Pulmonary artery endothelial cell (primary cell): Measurements from ENCODE around the gene ORAI3. TPM values are rescaled to one million over a fixed set of nuclear protein-coding genes. Genes with fewer than 3 reads are reported as not detected.

Experiments used
- DNase-seq: peaks from one replicate; pipeline ENCODE4 v3.0.0-alpha.2; 2011; ENCODE audit warnings: low read depth, low spot score
- total RNA-seq: library from RNA; depleted of rRNA; stranded (reverse); fragments of >200 nt; gene quantifications from 2 replicates; pipeline ENCODE4 v1.2.3, GENCODE V29; 2014

ORAI3 gene
- total RNA-seq, result 12.4 and 19.5 TPM in 2 replicates

DNA sequence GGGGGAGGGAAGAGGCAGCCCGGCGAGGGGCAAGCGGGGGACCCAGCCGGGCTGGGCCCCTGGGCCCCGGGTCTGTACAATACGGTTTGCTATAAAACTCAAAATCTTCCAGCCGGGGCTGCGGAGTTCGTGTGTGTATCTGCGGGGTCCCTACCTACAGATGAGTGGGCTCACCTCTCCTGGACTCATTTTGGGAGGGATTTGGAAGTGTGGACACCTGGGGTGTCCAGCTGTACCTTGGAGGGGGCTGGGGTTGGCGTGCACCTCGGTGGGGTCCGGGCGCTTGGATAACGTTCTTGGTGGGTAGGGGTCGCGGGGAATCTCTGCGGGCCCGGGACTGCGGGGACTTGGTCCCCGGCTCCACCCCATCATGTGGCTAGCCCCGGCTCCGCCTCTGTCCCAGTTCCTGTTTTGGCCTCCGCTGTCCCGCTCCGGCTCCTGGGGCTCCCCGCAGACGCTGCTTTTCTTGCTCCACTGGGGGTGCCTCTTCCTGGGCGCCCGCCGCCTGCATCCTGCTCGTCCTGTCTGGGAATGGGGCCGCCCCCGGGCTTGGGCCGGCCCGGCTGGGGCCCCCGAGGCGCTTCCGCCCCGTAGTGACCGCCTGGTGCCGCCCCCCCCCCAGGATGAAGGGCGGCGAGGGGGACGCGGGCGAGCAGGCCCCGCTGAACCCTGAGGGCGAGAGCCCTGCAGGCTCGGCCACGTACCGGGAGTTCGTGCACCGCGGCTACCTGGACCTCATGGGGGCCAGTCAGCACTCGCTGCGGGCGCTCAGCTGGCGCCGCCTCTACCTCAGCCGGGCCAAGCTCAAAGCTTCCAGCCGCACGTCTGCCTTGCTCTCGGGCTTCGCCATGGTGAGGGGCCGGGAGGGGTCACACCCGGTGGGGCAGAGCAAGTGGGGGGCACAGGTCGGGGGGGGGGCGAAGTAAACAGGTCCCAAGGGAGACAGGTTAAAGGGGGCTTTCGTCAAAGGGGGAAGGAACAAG, at the start of gene ORAI3:
Gene ORAI3, plus strand, starts transcription at position 402 of the 983 bp plus-strand sequence. Its CDS starts 222 bp downstream, at position 624.
- no peak for DNase-seq

DNA sequence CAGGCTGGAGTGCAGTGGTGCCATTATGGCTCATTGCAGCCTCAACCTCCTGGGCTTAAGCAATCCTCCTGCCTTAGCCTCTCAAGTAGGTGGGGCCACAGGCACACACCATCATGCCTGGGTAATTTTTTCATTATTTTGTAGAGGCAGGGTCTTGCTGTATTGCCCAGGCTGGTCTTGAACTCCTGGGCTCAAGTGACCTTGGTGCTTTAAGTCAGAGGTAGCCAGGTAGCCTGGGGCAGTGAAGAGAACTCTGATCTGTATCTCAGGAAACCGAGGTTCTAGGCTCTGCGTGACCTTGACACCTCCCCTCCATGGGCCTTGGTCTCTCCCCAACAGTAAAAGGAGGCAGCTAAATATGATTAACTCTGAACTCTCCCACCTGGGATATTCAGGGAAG, 49.1 kb upstream of the ORAI3 start:
- no peak for DNase-seq

DNA sequence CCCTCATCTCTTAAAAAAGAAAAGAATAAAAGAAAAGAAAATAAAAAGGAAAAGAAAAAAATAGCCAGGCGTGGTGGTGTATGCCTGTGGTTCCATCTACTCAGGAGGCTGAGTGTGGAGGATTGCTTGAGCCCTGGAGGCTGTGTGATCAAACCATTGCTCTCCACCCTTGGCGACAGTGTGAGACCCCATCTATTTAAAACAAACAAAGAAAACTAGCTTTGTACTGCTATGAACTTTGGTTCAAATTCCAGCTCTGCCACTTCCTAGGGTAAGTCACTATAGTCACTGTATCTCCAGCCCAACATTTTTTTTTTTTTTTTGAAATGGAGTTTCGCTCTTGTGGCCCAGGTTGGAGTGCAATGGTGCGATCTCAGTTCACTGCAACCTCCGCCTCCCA, 48.3 kb upstream of the ORAI3 start:
- no peak for DNase-seq

DNA sequence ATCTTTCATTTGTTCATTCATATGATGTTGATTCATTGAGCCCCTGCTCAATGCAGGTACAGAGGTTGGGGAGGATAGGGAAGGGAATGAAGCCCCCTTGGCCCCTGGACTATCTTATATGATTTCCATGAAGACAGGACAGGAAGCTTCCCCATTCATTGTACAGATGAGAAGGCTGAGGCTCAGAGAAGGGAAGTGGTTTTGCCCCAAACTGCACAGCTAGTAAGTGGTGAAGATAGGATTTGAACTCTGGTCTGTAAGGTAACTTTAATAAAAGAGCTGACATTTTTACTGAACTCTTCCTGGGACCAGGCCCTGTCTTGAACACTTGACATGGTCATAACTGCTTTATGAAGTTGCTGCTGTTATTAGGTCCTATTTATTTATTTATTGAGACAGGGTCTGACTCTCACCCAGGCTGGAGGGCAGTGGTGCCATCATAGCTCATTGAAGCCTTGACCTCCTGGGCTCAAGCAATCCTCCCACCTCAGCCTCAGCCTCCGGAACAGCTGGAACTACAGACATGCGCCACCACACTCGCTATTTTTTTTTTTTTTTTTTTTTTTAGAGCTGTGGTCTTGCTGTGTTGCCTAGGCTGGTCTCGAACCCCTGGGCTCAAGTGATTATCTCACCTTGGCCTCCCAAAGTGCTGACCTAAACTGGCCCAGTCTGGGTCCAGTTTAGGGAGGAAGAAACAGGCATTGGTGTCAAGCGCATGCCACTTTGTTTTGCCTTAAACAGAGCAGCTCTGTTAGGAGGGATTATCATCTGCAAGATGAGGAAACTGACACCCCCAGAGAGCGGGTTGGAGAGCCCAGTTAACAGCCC, 47.5 kb upstream of the ORAI3 start:
- DNase-seq, result no peak

DNA sequence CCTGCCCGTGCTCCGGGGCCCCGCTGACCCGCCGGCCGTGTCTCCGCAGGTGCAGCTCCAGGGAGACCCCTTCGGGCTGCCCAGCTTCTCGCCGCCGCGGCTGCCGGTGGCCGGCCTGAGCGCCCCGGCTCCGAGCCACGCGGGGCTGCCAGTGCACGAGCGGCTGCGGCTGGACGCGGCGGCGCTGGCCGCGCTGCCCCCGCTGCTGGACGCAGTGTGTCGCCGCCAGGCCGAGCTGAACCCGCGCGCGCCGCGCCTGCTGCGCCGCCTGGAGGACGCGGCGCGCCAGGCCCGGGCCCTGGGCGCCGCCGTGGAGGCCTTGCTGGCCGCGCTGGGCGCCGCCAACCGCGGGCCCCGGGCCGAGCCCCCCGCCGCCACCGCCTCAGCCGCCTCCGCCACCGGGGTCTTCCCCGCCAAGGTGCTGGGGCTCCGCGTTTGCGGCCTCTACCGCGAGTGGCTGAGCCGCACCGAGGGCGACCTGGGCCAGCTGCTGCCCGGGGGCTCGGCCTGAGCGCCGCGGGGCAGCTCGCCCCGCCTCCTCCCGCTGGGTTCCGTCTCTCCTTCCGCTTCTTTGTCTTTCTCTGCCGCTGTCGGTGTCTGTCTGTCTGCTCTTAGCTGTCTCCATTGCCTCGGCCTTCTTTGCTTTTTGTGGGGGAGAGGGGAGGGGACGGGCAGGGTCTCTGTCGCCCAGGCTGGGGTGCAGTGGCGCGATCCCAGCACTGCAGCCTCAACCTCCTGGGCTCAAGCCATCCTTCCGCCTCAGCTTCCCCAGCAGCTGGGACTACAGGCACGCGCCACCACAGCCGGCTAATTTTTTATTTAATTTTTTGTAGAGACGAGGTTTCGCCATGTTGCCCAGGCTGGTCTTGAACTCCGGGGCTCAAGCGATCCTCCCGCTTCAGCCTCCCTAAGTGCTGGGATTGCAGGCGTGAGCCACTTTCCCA, 46.6 kb upstream of the ORAI3 start:
- DNase-seq, result no peak

DNA sequence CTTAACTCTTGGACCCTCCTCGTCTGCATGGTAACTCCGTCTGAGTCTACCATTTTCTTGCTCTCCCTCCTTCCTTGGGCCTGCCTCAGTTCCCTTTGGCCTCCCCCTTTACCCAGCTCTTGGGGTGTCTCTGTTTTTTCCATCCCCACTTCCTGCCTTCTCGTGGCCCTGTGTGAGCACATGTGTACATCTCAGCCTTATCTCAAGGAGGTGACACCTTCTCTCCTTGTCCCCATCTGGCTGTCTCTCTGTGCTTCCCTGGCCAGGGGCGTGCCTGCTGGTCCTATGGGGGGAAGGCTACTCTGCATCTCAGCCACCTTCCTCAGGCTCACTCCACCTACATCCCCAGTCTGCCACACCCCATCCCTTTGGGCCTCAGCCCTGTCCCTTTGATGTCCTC, 45.9 kb upstream of the ORAI3 start:
- no peak for DNase-seq

DNA sequence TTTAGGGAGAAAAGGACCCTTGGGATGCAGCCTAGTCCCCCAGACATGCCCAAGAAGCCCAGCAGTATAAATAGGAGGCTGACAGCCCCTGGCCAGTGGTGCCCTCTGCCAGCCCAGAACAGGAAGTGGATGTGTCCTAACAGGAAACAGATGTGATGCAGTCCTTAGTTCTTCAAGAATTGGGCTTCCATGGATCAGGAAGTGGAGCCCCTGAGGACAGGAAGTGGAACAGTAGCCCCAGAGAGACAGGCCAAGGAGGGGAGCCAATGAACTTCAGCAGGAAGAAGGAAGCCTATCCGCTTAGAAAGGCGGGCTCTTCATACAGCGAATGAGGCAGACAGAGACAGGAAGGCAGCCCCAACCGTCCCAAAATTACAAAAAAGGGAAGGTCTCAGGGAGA, 45.3 kb upstream of the ORAI3 start:
- peak; percentile 60 for DNase-seq

DNA sequence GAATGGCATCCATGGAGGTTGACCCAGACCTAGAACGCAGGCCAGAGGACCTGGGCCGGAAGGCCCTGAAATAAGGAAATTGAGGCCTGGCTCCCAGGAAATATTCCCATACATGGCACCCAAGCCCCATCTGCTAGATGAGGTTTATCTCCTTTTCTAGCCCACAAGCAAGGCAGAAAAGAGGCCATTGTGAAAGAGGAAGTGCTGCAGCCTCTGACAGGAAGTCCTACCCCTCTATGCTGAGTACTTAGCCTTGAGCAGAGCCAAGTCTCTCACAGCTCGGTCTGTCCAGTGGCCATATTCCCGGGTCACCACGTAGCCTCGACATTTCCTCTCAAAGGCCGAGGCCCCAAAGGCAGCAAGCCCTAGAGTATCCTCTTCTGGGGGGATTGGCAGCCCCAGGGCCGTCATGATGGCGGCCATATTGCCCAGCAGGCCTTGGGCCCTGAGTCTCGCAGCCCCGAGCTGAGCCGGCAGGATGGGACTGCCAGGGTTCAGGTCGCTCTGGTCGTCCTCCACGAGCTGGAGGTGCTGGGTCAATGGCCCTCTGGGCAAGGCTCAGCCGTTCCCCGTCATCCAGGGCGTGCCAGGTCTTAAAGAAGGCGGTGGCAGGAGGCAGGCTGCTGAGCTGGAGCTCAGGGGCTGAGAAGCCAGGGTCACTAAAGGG, 44.6 kb upstream of the ORAI3 start:
- DNase-seq, result no peak

DNA sequence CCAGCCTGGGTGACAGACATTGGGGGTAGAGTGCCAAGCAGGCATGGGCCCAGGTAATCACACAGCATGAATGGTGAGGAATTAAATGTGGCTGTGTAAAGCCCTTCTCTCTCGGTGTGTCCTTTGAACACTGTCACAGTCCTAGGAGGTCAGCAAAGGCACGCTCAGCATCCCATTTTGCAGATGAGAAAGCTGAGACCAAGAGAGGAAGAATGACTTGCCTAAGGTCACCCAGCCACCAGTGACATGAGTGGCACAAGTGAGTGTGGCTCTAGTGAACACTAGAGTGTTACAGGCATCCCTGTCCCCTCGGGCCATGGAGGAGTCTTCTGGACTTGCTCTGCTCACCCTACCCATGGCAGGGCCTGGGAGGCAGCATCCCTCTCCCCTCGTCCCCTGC, 41.8 kb upstream of the ORAI3 start:
- DNase-seq, result no peak

DNA sequence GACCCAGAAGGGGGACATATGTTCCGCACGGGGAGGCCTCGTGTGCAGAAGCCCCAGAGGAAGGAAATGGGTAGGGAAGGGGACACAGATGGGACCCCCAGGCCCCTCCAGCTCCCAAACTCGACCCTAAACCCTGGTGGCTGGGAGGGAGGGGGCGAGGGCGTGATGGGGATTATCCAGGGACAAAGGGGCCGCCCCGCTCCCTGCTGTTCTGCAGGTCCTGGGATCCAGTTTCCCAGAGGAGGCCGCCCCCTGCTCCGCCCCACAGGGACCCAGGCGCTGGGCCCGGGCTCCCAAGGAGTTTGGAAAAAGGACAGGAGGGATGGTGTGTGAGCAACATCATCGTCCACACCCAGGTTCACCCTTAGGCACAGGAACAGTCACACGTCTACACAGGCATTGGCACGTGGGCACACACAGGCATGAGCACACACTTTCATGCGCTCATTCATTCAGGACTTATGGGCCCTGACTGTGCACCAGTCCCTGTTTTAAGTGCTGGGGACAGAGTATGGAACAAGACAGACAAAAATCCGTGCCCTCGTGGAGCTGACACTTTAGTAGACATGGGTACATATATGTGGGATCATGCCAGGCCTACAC, 38.3 kb upstream of the ORAI3 start:
- no peak for DNase-seq

DNA sequence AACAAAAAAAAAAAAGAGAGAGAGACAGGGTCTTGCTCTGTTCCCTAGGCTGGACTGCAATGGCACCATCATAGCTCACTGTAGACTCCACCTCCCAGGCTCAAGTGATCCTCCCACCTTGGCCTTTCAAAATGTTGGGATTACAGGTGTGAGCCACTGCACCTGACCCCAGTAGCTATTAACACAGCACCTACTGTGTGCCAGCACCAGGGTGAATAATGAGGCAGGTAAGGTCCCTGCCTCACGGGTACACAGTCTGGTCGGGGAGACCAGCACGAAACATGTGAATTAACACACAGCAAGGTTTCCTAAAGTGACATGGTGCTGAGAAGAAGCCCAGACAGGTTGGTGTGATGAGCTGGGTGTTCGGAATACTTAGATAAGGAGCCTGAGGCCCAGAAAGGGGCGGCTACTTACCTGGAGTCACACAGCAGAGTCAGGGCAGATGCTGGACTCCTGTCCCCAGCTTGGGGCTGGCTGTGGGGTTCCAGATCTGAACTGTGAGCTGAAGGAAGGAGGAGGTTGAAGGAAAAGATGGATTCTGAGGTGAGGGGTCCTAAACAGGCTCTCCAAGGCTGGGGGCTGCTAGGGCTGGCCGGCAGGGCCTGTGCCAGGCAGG, 36.0 kb upstream of the ORAI3 start:
- DNase-seq, result no peak

DNA sequence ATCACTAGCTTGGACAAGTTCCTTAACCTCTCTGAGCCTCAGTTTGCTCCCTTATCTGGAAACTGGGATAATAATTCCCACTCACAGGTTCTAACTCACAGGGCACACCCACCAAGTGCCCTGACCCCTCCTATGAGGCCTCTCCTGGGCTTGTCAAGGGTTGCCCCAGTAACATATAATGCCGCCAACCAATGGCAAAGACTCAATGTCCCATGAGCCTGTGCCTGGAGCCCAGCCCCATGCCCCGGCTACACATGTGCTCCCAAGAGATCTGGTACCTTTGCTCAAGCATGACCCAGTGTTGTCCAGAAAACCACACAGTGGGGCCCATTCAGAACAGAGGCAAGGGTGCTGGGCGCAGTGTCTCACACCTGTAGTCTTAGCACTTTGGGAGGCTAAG, 34.0 kb upstream of the ORAI3 start:
- no peak for DNase-seq

DNA sequence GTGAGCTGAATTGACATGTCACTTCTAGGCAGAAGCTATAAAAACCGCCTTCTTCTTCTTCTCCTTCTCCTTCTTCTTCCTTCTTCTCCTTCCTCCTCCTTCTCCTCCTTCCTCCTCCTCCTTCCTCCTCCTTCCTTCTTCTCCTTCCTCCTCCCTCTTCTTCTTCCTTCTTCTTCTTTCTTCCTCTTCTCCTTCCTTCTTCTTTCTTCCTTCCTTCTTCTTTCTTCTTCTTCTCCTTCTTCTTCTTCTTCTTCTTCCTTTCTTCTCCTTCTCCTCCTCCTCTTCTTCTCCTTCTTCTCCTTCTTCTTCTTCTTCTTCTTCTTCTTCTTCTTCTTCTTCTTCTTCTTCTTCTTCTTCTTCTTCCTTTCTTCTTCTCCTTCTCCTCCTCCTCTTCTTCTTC, 30.3 kb upstream of the ORAI3 start:
- DNase-seq, result no peak

DNA sequence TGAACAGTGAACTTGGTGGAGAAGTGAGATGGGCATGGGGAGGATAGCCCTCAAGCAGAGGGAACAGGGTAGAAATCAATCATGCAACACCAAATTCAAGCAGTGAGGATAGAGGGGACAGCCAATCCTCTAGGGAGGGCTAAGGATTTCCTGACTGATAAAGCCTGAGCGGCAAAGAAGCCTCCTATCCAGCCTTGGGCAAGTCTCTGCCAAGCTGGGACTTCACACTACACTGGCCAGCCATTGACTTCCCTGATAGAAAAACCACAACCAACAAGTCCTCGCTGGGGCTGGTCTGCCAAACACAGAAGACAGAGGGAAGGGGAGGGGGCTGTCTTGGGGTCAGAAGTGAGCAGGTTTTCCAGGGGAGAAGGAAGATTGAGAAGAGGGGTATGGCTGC, 28.0 kb upstream of the ORAI3 start:
- DNase-seq, result no peak

DNA sequence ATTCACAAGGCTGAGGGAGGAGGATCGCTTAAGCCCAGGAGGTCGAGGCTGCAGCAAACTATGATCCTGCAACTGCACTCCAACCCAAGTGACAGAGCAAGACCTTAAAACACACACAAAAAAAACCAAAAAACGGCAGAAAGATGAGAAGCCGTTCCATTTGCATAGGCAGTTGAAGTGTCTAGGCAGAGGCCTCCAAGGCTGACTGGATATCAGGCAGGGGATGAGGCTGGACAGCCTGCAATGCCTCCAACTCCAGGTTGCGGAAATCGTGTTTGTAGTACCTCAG, 27.5 kb upstream of the ORAI3 start:
- DNase-seq, result no peak

DNA sequence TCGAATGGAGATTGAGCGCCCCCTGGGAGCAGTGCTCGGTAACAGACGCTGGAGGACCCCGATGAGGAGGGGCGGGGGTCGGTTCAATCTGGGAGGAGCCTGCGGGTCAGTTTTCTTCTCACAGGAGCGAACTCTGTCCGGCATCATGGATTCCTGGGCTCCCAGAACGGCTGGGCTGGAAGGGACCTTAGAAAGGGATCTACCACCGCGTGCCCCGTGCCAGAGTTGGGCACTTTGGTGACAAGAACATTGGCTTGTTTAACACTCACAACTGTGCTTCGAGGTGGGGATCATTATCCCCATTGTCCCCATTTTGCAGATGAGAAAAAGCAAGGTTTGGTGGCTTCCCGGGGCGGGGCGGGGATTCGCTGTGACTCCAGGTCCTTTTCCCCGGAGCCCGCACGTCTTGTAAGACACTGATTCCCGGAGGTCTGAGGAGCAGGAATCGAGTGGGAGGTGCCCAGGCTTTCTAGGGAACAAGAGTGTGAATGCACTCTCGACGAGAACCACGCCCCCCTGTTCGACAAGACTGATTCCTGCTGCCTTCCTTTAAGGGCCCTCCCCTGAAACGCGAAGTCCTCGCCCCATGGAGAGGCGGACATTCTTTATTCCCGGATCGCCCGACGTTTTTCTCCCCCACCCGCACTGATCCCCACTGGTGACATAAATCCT, 27.0 kb upstream of the ORAI3 start:
- DNase-seq, result peak; percentile 77

DNA sequence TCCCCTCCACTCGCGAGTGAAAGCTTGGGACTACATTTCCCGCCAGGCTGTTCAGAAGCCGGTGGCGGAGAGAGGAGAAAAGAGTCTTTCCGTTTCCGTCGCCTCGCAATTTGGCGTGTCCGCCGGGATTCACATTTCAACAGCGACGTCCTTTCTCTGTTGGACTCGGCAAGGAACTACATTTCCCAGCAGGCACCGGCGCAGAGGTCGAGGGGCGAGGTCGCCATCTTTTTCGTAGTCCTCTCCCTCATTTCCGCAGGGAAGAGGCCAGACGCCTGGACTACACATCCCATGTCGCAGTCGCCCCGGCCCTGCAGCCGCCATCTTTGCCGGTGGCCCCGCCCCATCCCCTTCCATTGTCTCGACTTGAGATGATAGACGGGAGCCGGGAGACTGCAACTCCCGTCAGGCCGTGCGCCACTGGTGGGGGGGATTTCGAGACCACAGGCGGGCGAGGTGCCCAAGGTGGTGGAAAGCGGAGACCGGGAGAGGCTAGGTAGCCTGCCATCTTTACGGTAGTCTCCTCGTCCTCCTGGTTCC, 26.4 kb upstream of the ORAI3 start:
- DNase-seq, result peak; percentile 99

DNA sequence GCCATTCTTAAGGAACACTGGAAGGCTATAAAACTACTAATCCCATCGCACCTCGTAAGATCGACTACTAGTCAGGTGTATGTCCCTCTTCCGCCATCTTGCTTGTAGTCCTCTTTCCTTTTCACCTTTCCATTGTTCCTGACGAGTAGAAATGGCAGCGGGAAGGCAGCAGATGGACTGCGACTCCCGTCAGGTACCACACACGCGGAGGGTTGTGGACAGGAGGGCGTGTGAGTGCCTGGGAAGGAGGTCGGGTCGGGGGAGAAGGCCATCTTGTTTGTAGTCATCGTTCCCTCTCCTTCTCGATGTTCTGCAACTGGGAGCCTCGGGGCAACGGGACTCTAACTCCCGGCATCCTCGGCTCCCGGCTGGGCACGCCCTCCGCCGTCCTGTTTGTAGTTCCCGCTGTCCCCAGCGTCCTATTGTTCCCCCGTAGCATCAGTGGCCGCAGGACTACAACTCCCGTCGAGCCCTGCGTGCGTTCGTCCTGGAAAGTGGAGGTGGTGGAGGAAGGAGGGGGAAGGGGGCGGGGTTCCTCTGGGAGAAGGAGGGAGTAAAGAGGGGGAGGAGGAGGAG, 25.8 kb upstream of the ORAI3 start:
- peak; percentile 99 for DNase-seq

DNA sequence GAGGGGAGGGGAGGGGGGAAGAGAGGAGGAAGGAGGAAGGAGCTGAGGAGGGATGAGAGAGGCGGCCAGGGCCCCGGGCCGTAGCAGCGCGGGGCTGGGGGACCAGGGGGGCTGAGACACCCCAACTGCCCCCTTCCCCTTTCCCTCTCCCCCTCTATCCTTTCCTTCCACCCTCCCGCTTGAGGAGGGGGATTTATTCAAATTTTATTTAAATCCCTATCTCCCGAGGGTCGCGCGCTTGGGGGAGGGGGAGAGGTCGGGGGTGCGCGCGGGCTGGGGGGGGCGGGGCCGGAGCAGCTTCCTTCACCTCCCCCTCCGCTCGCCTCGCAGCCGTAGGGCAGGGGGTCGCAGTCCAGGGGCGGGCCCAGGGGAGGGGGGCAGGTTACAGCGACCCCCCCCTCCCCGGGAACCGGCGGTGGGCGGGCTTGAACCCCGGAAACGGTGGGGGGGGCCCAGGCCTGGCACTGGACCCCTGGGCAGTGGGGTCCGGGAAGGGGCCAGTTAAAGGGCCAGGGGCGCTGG, 25.3 kb upstream of the ORAI3 start, which contains the start of gene FBXL19:
Gene FBXL19, plus strand, starts transcription at position 19 of the 522 bp plus-strand sequence. CDS start 2,183 bp downstream, outside the sequence.
- no peak for DNase-seq
